ENCODE data around the gene GPR31.
"Not testable (repeated sequence)": the region's sequence is repeated elsewhere in the genome, so short reads cannot be mapped to it uniquely, and the experiment has no call there.

The GPR31 gene

DNA sequence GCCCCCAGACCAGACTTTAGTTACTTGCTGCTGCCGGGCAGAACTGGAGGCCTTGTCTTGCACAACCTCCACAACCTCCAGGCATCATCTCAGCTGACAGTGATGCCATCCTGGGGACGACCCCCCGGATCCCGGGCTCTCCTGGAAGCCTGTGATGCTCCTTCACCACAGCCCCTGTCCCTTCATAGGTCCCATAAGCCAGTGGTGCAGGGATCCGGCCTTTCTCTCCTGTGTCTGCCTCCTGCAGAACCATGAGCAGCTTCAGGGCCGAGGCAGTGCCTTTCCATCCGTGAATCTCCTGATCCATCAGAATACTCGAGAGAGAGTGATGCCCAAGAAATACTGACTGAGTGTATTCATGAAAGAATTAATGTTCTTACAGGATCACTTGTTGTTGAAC, 22.3 kb upstream of the GPR31 start:
- in situ Hi-C loops (cut with MboI; ENCODE audit: low sequenced_read_pairs); H3K36me3 ChIP-seq (replicated peaks); H3K27me3 ChIP-seq (ENCODE audit: low read depth); H3K4me3 ChIP-seq; H3K4me1 ChIP-seq; DNase-seq (ENCODE audit: low spot score in 2 of 2); H3K9me3 ChIP-seq: not testable (repeated sequence)

DNA sequence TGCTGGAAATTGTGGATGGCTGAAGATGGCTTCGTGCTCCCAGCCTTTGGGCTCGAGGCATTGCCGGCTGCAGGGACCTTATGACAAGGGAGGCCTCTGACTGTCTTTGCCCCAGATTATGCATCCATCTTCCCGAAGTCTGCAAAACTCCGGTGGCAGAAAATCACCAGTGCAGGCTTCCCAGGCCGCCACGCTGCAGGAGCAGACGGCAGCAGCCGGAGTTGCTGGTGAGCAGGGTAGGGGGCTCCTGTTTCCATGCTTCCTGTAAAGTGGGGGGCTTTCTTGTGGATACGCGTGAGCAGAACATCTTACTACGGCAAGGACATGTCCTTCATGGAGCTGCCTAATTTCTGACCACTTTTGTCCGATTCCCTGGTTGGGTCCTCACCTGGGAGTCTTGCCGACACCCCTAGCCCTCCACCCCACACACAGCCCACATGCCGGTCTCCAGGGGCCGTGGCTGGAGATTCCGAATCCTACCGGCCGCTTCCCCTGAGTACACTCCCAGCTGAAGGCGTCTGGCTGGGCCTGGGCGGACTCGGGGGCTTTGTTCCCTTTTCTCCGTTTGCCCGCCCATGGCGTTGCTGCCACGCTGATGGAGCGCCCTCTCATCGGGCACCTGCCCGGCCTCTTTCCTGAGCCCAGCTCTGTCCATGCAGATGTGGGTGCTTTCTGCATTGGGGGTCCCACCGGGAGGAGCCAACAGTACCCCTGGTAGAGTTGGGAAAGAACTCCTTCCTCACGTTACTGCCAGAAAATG, 21.3 kb upstream of the GPR31 start:
- H3K27me3 ChIP-seq (ENCODE audit: low read depth); H3K36me3 ChIP-seq (replicated peaks); H3K9me3 ChIP-seq; H3K4me3 ChIP-seq; H3K4me1 ChIP-seq; DNase-seq (ENCODE audit: low spot score in 2 of 2); in situ Hi-C loops (cut with MboI; ENCODE audit: low sequenced_read_pairs): not testable (repeated sequence)

DNA sequence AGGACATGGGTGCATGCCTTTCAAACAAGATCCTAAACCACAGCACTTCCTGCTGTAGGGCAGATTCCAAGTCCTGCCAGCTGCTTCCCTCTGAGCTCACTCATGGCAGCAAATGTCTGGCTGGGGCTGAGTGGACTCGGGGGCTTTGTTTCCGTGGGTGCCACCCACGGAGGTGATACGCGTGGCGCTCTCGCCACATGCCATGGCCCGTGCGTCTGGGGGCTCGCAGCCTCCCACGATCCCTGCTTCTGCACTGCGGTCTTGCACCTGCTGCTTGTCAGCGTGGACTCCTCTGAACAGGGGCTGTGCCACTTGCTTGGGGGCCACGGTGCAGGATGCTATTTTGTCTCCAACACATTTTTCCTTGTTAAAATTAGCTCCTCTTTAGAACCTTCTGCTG, 19.5 kb upstream of the GPR31 start:
- DNase-seq (ENCODE audit: low spot score in 2 of 2); H3K36me3 ChIP-seq (replicated peaks); H3K4me1 ChIP-seq; in situ Hi-C loops (cut with MboI; ENCODE audit: low sequenced_read_pairs); H3K9me3 ChIP-seq; H3K27me3 ChIP-seq (ENCODE audit: low read depth); H3K4me3 ChIP-seq: not testable (repeated sequence)

GRCh38 chr6:167172011-167172410, 14.2 kb upstream of the GPR31 start:
- in situ Hi-C loops (cut with MboI; ENCODE audit: low sequenced_read_pairs); H3K36me3 ChIP-seq (replicated peaks); DNase-seq (ENCODE audit: low spot score in 2 of 2): not testable (repeated sequence)

GRCh38 chr6:167171300-167171699, 13.5 kb upstream of the GPR31 start:
- H3K36me3 ChIP-seq (replicated peaks); H3K27me3 ChIP-seq (ENCODE audit: low read depth); H3K4me3 ChIP-seq; H3K9me3 ChIP-seq; in situ Hi-C loops (cut with MboI; ENCODE audit: low sequenced_read_pairs); H3K4me1 ChIP-seq; DNase-seq (ENCODE audit: low spot score in 2 of 2): not testable (repeated sequence)

More at GRCh38 chr6:167172011-167172410, 14.2 kb upstream of the GPR31 start:
- H3K9me3 ChIP-seq; H3K27me3 ChIP-seq (ENCODE audit: low read depth); H3K4me1 ChIP-seq; H3K4me3 ChIP-seq: not testable (repeated sequence)

GRCh38 chr6:167169867-167170266, 12.1 kb upstream of the GPR31 start:
- H3K4me3 ChIP-seq; DNase-seq (ENCODE audit: low spot score in 2 of 2); H3K4me1 ChIP-seq; in situ Hi-C loops (cut with MboI; ENCODE audit: low sequenced_read_pairs); H3K9me3 ChIP-seq; H3K36me3 ChIP-seq (replicated peaks); H3K27me3 ChIP-seq (ENCODE audit: low read depth): not testable (repeated sequence)

DNA sequence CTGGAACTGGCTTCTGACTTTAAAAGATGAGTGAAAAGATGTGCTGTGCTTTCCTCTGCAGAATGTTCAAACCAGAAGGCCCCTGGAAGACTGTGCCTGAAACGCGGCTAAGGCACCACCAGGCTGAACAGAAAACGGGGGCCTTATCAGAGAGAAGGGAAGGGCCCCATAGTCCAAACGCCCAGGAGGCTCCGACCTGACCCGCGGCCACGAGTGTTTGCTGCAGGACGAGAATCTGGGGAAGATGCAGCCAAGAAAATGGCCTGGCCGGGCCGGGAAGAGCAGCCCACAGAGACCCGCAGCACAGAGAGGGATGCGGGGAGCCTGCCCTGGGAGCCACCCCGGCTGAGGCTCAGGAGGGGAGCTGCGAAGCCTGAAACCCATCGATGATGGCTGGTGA, 10.5 kb upstream of the GPR31 start:
- H3K36me3 ChIP-seq (replicated peaks); H3K4me3 ChIP-seq; H3K4me1 ChIP-seq; H3K27me3 ChIP-seq (ENCODE audit: low read depth); DNase-seq (ENCODE audit: low spot score in 2 of 2); in situ Hi-C loops (cut with MboI; ENCODE audit: low sequenced_read_pairs); H3K9me3 ChIP-seq: not testable (repeated sequence)

GRCh38 chr6:167167699-167168098, 9.9 kb upstream of the GPR31 start:
- H3K36me3 ChIP-seq (replicated peaks); in situ Hi-C loops (cut with MboI; ENCODE audit: low sequenced_read_pairs); H3K9me3 ChIP-seq; H3K4me1 ChIP-seq; H3K4me3 ChIP-seq; DNase-seq (ENCODE audit: low spot score in 2 of 2); H3K27me3 ChIP-seq (ENCODE audit: low read depth): not testable (repeated sequence)

DNA sequence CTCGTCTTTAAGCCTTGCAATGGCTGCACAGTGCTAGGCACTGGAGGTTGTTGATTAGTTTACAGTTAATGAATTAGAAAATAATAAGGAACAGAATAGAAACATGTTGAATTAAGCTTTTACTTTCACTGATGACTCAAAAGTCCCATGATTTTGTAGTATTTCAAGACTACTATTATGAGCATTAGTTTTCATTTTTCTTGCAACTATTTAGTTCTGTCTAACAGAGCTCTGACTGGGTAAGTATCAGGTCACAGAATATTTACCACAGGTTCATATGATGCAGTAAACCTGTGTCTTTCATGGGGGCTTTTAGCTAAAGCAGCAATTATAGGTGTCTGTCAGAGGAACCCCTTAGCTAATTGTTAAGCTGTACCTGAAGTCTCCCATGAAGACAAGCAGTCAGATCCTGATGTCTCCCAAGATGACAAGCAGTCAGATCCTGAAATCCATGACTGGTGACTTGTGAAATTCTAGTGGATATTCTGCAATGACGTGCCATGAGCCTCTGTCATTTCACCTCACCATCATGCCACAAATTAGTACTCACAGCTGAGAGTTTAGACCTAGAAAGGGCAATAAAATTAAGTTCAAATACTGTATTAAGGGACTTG, 8.2 kb upstream of the GPR31 start:
- Histone ChIP-seq H3K27me3 (ENCODE audit: low read depth) (no peaks in the 10 kb centered on the region), H3K4me1 (no peaks in the 10 kb centered on the region), H3K36me3 (replicated peaks) (no peaks in the 10 kb centered on the region), H3K4me3 (no peak overlapping the region), H3K9me3 (no peaks in the 10 kb centered on the region)
- no peak for DNase-seq (ENCODE audit: low spot score in 2 of 2)
- in situ Hi-C loops (cut with MboI; ENCODE audit: low sequenced_read_pairs) = no loop called here

DNA sequence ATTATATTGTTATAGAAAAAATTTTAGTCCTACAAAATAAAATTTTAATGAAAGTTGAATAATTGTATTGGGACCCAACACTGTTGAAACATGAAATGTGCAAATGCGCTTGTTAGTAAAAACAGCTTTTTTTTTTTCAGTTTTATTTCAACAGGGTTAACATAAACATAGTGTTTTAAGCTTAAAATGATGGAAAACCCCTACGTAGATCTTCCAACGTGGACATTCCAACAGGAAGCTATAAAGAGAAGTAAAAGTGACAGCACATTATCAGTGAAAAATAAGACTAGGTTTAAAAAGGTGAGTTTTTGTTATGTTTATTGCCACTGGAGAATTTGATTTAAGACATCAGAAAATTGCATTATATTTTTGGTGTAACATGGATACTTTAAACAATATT, 6.5 kb upstream of the GPR31 start:
- Histone ChIP-seq H3K9me3 (no peaks in the 10 kb centered on the region), H3K27me3 (ENCODE audit: low read depth) (no peaks in the 10 kb centered on the region), H3K36me3 (replicated peaks) (no peaks in the 10 kb centered on the region), H3K4me1 (no peaks in the 10 kb centered on the region), H3K4me3 (no peak overlapping the region)
- DNase-seq (ENCODE audit: low spot score in 2 of 2) = no peak
- in situ Hi-C loops (cut with MboI; ENCODE audit: low sequenced_read_pairs) = no loop called here

- H3K4me1 ChIP-seq = no peaks in the 10 kb centered on the region
- in situ Hi-C loops (cut with MboI; ENCODE audit: low sequenced_read_pairs) = no loop called here
- no peaks in the 10 kb centered on the region for H3K9me3 ChIP-seq
- H3K36me3 ChIP-seq (replicated peaks) = no peaks in the 10 kb centered on the region
- no peak overlapping the region for H3K4me3 ChIP-seq
- H3K27me3 ChIP-seq (ENCODE audit: low read depth) = no peaks in the 10 kb centered on the region
- DNase-seq (ENCODE audit: low spot score in 2 of 2) = no peak
Observed at GRCh38 chr6:167163476-167164011, 5.8 kb upstream of the GPR31 start.

DNA sequence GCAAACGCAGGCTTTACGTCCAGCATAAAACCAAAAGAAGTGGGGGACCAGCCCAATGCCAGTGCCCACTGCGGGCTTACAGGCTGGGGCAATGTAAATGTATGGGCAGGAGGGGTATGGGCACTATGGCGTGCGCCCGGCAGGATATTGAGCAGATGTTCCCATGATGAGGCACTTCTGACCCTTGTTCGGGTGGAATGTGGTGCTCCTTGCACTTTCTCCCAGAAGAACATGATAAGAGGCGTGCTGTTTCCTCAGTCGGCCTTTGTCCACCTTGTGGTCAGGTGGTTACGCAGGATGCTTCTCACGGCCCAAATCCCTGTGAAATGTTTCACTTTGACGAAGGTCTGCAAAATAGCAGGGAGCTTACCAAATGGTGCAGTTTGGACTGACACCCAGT, 4.8 kb upstream of the GPR31 start:
- in situ Hi-C loops (cut with MboI; ENCODE audit: low sequenced_read_pairs) = no loop called here
- Histone ChIP-seq H3K4me3 (no peak overlapping the region), H3K27me3 (ENCODE audit: low read depth) (no peaks in the 10 kb centered on the region), H3K4me1 (no peaks in the 10 kb centered on the region), H3K9me3 (no peaks in the 10 kb centered on the region), H3K36me3 (replicated peaks) (no peaks in the 10 kb centered on the region)
- no peak for DNase-seq (ENCODE audit: low spot score in 2 of 2)

- H3K27me3 ChIP-seq (ENCODE audit: low read depth) = no peaks in the 10 kb centered on the region
- H3K4me3 ChIP-seq = no peak overlapping the region
- H3K36me3 ChIP-seq (replicated peaks) = no peaks in the 10 kb centered on the region
- no peaks in the 10 kb centered on the region for H3K9me3 ChIP-seq
- DNase-seq (ENCODE audit: low spot score in 2 of 2) = no peak
- in situ Hi-C loops (cut with MboI; ENCODE audit: low sequenced_read_pairs) = no loop called here
- H3K4me1 ChIP-seq = no peaks in the 10 kb centered on the region
Observed at GRCh38 chr6:167161851-167162467, 4.2 kb upstream of the GPR31 start.

- Histone ChIP-seq H3K9me3 (no peaks in the 10 kb centered on the region), H3K4me3 (no peak overlapping the region), H3K4me1 (no peaks in the 10 kb centered on the region), H3K27me3 (ENCODE audit: low read depth) (no peaks in the 10 kb centered on the region), H3K36me3 (replicated peaks) (no peaks in the 10 kb centered on the region)
- no peak for DNase-seq (ENCODE audit: low spot score in 2 of 2)
- in situ Hi-C loops (cut with MboI; ENCODE audit: low sequenced_read_pairs) = no loop called here
Observed at GRCh38 chr6:167157414-167157813, 366 bp downstream of the GPR31 start.
